Right forelimb (tissue), 1 donor: ENCODE results near the gene OR10W1.

Experiments used
- DNase-seq: peaks from one replicate; pipeline ENCODE4 v3.0.0-alpha.2; 2018

Gene OR10W1, protein sequence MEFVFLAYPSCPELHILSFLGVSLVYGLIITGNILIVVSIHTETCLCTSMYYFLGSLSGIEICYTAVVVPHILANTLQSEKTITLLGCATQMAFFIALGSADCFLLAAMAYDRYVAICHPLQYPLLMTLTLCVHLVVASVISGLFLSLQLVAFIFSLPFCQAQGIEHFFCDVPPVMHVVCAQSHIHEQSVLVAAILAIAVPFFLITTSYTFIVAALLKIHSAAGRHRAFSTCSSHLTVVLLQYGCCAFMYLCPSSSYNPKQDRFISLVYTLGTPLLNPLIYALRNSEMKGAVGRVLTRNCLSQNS

DNA sequence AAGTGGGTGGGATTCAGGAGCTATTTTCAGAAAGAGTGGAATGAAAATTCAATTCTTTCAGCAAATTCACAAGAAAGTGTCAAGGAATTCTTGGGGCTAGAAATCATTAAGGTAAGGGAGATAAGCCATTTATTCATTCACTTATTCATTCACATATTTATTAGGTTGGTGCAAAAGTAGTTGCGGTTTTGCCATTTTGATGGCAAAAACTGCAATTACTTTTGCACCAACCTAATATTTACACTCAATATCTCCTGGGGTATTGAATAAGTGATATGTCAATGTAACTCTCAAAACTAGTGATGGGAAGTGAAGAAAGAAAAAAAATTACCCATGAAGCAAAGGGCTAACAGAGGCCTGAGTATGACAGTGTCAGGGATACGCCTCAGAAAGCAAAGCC, at the start of gene OR10W1:
Gene OR10W1 (minus strand): TSS at position 119 of the 400 bp plus-strand sequence. CDS start 402 bp downstream, outside the sequence.
- no peak for DNase-seq

DNA sequence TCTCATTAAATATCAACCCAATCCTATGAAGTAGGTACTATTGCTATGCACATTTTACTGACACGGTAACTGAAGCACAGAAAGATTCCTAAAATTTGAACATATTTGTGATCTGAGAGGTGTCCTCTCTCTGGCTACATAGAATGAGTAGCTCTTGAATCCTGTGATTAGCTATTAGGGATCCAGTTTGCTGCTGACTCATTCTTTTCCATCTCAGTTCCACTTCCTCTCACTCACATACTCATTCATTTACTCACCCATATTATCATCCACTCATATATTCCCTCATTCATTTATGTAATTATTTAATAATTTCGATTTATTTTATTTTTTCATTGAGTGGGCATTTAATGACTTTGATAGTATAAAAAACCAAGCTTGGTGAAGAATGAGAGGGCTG, 48.1 kb upstream of the OR10W1 start:
- no peak for DNase-seq

DNA sequence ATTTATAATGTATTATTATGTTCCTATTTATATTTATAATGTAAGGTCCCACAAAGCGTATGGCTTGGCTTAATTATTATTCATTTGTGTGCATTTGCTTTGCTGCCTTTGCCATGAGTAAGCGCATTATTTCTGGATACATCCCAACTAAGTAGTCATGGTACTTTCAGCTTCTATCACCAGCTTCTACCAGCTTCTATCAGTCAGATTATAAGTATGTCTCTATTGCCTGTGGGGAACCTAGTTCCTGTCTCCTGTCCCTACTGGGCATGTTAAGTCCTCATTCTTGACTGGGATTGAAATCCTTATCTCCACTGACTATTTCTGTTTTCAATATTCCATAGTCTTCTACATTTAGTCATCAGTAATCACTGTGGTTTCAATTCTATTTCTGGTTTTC, 33.5 kb upstream of the OR10W1 start:
- no peak for DNase-seq

DNA sequence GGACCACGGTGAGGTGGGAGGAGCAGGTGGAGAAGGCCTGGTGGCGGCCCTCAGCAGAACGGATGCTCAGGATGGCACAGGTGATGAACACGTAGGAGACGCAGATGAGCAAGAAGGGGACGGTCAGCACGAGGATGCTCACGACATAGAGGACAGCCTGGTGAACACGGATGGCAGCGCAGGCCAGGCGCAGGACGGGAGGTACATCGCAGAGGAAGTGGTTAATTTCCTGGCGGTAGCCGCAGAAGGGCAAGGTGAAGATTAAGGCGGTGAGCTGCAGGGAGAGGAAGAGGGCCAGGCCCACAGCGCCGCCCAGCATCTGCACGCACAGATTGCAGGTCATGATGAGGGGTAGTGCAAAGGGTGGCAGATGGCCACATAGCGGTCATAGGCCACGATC, 24.0 kb upstream of the OR10W1 start:
- no peak for DNase-seq

DNA sequence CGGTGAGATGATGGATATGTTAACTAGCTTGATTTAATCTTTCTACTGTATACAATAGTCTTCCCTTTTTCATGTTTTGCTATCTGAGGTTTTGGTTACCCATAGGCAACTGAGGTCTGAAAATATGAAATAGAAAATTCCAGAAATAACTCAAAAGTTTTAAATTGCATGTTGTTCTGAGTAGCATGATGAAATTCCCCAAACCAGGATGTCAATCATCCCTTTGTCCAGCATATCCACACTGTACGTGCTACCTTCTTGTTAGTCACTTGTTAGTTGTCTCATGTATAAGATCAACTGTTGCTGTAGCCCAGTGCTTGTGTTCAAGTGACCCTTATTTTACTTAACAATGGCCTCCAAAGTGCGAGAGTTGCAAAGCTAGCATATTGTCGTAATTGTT, 21.2 kb upstream of the OR10W1 start:
- DNase-seq = no peak

DNA sequence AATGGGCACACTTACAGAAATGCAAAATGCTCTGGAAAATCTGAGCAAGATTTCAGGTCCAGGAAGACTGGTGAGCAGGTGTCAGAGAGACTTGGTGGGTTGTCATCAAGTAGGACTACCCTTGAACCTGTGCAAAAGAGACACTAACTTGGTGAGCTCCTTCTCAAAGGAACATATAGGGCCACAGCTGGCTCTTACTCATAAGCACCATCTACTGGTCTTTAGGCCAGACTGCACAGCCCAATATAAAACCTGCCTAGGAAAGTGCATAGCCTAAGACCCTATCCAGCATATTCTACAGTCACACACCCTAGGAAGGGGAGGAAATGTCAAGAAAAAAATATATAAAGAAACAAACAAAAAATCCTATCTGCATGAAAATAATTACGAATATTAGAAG, 18.2 kb upstream of the OR10W1 start:
- DNase-seq = no peak

DNA sequence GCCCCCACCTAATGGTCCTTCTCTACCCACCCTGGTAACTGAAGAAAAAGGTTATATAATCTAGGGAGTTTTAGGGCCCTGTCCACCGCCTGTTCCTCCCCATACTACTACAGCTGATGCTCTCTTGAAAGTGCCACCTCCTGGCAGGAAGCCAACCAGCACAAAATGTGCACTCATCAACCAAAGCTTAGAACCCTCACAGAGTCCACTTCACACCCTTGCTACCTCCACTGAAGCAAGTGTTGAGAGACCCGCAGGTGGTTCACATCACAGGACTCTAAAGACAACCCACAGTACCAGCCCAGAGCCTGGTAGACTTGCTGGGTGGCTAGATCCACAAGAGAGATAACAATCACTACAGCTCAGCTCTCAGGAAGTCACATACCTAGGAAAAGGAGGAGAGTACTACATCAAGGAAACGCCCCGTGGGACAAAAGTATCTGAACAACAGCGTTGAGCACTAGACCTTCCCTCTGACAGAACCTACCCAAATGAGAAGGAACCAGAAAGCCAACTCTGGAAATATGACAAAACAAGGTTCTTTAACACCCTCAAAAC, 17.5 kb upstream of the OR10W1 start:
- DNase-seq = no peak

DNA sequence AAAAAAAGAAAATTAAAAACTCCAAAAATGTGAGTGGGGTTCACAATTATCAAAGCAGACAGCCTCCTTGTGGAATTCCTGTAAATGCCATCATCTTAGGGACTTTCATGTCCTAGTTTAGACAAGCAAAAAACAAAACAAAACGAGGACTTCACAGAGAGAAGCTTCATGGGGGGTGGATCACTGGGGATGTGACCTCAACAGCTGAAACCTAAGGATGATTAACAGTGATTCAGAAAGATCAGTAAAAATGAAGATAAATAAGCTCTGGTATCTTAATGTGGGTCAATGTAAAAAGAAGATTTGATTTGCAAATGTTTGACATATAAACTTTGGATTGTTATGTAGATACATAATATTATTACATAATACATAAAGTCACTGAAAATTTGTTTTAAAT, 8.1 kb upstream of the OR10W1 start:
- DNase-seq = no peak

DNA sequence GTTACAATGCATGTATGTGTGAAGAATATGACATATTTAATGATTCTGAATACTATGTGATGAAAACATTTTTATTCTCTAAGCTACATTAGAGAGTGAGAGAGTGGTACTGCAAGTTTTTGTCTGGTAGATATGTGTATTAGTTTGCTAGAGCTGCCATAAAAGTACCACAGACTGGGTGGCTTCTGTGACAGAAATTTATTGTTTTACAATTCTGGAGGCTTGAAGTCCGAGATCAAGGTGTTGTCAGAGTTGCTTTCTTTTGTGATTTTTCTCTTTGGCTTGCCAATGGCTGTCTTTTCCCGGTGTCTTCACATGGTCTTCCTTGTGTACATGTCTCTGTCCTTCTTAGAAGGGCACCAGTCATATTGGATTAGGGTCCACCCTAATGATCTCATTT, 6.9 kb upstream of the OR10W1 start:
- DNase-seq = no peak

DNA sequence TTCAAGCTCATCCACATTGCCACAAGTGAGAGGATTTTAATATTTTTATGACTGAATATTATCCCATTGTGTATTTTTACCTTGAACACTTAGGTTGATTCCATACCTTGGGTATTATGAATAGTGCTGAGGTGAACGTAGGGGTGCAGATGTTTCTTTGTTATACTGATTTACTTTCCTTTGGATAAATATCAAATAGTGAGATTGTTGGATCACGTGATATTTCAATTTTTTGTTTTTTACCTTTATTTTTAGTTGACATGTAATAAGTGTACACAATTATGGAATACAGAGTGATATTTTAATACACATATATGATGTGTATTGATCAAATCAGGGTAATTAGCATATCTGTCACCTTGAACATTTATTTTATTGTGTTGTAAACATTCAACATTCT, 8.1 kb downstream of the OR10W1 start:
- DNase-seq = no peak

DNA sequence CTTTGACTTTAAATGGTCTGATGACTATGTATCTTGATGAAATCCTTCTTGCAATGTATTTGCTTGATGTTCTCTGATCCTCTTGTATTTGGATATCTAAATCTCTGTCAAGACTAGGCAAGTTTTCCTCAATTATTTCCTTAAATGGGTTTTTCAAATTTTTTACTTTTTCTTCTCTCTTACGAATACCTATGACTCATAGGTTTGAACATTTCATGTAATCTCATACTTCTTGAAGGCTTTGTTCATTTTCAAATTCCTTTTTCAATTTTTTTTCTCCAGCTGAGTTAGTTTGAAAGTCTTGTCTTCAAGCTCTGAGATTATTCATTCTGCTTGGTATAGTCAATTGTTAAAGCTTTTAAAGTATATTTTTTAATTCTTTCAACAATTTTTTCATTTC, 13.1 kb downstream of the OR10W1 start:
- DNase-seq = no peak

DNA sequence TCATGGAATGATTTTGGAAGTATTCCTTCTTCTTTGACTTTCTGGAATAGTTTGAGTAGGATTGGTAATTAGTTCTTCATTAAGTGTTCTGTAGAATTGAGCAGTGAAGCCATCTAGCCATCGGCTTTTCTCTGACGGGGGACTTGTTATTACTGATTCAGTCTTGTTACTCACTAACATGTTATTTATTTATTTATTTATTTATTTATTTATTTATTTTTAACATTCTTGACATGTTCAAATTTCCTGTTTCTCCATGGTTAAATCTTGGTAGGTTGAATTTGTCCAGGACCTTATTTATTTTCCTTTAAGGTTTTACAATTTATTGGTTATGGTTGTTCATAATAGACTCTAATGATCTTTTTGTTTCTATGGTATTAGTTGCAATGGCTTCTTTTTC, 24.1 kb downstream of the OR10W1 start:
- no peak for DNase-seq

DNA sequence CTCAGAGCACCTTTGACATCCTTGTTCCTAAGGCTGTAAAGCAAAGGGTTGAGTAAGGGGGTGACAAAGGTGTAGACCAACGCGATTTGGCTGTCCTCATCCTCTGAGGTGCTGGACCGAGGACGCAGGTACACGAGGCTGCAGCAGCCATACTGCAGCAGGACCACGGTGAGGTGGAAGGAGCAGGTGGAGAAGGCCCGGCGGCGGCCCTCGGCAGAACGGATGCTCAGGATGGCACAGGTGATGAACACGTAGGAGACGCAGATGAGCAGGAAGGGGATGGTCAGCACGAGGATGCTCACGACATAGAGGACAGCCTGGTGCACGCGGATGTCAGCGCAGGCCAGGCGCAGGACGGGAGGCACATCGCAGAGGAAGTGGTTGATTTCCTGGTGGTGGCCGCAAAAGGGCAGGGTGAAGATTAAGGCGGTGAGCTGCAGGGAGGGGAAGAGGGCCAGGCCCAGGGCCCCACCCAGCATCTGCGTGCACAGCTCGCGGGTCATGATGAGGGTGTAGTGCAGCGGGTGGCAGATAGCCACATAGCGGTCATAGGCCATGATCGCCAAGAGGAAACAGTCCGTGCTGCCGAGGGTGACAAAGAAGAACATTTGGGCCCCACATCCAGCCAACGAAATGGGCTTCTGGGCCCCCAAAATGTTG, 40.0 kb downstream of the OR10W1 start:
- DNase-seq = no peak

DNA sequence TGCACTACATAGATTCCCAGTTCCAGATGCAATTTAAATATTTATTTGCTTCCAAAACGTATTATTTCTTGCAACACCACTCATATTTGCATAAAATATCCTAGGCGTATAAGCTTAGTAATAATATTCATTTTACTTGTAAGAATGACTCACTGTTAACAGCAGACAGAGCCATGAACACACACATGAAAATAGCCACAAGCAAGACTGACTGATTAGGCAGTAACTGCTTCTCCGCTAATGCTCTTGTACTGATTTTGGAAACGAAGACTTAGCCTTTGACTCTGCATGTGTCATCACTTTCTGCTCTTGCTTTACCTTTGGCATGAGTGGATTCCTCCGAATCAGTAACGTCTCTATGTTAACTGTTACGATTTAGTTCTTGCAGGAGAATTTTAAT, 45.3 kb downstream of the OR10W1 start:
- DNase-seq = no peak
